RCC 7860 (cell line): ENCODE results near the gene NADK.

ENCODE experiments used
- DNase-seq: peaks from one replicate; pipeline ENCODE4 v3.0.0-alpha.2; 2015; ENCODE audit warnings: low spot score
- FAIRE-seq: peaks from 2 replicates; lab custom pipeline; 2012; peaks lifted over from hg19 to GRCh38; lab: Jason Lieb, UNC

Gene NADK

DNA sequence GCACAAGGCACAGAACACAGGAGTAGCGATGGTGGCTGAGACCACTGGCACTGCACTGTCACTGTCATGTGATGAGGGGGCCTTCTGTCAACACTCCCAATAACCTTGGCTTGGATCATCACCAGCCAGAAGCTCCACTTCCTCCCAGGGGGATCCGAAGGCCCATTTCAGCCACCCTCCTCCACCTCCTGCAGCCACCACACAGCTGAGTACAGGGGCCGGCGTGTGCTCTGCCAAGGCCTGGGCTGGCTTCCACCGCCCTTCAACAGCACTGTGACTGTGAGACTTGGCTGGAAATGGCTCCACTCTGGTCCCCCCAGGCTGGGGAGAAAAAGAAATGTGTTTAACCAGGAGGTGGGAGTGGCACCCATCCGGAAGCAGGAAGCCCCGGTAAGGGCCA is 9.9 kb upstream of the NADK start:
- no peak for FAIRE-seq

GRCh38 chr1:1786836-1787605 is 8.8 kb upstream of the NADK start:
- no peak for FAIRE-seq

More for the DNA sequence above, 9.9 kb upstream of the NADK start:
- no peak for DNase-seq

GRCh38 chr1:1785666-1786065 is 7.4 kb upstream of the NADK start:
- FAIRE-seq = no peak
- DNase-seq = no peak

More at GRCh38 chr1:1786836-1787605, 8.8 kb upstream of the NADK start:
- DNase-seq = no peak

GRCh38 chr1:1784933-1785332 is 6.7 kb upstream of the NADK start:
- FAIRE-seq = no peak
- no peak for DNase-seq

- FAIRE-seq (no peak), DNase-seq (no peak)
Observed at GRCh38 chr1:1783320-1783719, 5.0 kb upstream of the NADK start.

- no peak for FAIRE-seq
- no peak for DNase-seq
Observed at GRCh38 chr1:1782399-1783221, 4.3 kb upstream of the NADK start.

- no peak for DNase-seq
- no peak for FAIRE-seq
Observed at GRCh38 chr1:1781526-1781903, 3.2 kb upstream of the NADK start.

DNA sequence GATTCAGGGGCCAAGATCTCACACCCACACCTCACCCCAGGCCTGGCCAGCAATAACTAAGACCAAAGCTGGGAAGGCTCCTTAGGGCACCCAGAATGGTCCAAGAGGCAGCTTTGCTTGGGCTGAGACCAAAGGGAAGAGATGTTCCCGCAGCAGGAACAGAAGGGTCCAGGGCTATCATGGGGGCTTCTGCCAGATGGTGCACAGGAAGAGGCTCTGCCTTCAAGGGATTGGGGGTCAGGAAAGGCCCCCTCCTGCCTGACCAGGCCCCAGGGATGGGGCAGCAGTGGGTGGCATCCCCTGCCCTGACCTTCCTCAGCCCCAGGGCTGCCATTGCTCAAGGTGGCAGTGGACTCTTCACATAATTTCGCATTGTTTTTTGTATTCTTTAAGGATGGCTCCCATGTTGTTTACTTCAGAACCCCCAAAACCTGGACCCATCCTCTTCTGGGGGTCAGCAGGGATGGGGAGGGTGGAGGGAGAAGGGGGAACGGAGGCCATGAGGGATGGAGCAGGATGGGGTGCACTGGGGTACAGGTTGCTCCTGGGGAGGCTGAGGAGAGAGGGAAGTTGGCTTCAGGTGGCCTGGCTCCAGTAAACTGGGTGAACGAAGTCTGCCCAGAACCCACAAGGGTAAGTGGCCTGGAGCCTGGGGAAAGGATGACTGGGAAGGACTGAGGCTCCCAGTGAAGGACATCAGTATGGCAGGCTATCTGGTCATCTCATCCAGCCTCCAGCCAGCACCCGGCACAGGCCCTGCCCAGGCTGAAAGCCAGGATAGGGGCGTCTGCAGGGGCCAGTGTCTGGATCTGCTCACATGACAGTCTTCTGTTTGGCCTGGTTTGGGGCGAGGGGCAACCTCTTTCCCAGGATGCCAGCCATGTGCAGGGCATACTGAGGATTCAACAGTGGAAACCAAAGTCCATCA is 2.6 kb upstream of the NADK start:
- DNase-seq (no peak), FAIRE-seq (no peak)

GRCh38 chr1:1779691-1780597 is 1.7 kb upstream of the NADK start:
- DNase-seq = peak; percentile 20
- no peak for FAIRE-seq

GRCh38 chr1:1779320-1779675 is 1.0 kb upstream of the NADK start:
- no peak for FAIRE-seq
- no peak for DNase-seq

DNA sequence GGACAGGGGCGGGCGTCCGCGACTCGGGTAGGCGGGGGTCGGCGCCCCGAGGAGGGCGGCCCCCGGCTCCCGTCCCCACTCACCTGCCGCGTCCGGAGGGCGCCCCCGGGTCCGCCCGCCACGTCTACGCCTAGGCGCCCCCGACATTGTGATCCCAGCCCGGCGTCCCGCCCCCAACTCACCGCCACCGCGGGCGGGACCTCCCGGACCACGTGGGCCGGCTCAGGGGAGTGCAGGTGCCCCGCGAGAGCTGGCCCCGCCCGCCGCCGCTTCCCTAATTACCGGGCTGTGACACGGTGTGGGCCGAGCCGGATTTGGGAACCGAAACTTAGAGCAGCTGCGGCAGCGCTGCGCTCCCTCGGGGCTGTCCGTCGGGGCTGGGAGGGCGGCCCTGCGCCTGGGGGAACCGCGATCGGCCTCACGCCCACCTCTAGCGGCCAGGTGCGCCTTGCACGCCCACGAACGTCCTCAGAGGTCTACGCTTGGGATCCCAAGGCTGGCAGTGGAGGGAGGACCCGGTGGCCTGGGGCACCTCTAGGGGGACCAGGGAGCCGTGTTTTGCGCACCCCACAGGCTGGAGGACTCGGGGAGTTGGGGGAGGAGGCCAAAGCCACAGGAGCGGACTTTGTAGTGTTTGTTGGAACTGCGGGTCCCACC is 521 bp upstream of the NADK start:
- FAIRE-seq = no peak
- no peak for DNase-seq

GRCh38 chr1:1777583-1777899 is 729 bp downstream of the NADK start:
- DNase-seq (no peak), FAIRE-seq (no peak)

- DNase-seq (no peak), FAIRE-seq (no peak)
Observed at GRCh38 chr1:1776672-1777582, 1.3 kb downstream of the NADK start.

DNA sequence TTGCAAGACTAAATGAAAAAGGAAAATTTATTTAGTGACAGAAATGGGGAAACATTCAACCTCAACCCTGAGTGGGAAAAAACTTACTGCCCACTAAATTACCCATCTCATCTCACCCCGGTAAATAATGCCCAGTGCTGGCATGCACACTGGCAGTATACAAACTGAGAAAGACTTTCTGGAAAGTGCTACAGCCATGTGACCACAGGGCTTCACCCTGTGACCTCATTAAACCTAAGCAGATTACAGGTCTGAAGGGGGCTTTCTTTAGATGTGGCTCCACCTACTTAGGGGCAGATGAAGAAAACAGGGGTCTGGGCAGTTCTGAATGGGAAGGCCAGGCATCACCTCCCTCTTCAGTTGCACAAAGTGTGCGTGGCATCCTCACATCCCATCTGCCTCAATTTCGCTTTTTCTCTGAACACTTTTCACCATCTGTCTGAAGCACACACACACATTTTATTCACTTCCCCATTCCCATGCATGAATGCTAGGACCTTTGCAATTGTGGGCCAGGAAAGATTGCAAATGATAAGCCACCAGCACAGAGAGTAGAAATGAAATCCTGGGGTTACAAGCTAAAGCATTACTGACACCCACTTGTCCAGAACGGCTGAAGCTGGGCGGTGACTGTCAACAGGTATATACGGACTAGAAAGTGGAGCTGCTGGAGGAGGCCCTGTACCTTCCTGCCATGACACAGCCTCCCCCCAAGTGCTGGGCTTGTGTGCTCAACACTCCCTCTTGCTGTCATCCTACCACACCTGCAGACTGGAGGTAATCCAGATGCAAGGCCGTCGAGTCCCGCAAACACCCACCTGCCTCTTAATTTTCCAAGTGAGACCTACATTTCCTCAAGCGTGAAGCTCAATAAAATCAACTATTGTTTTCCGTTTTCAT is 2.7 kb downstream of the NADK start:
- no peak for DNase-seq
- no peak for FAIRE-seq

- no peak for DNase-seq
- FAIRE-seq = no peak
Observed at GRCh38 chr1:1773874-1774273, 4.4 kb downstream of the NADK start.

DNA sequence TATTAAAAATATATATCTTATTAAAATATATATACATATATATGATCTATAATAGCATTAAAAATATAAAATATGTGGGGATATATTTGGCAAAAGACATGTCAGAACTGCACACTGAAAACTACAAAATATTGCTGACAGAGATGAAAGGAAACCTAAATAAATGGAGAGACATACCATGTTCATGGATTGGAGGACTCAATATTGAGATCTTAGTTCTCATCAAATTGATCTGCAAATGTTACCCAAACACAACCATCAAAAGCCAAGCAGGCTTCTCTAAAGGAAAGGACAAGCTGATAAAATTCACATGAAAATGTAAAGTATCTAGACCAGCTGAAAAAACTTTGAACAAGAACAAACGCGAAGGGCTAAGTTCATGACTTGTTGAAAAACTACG is 7.2 kb downstream of the NADK start:
- DNase-seq = no peak
- FAIRE-seq = no peak

GRCh38 chr1:1770102-1770501 is 8.2 kb downstream of the NADK start:
- FAIRE-seq (no peak), DNase-seq (no peak)
